ENCODE data around the gene GFPT2.

DNA sequence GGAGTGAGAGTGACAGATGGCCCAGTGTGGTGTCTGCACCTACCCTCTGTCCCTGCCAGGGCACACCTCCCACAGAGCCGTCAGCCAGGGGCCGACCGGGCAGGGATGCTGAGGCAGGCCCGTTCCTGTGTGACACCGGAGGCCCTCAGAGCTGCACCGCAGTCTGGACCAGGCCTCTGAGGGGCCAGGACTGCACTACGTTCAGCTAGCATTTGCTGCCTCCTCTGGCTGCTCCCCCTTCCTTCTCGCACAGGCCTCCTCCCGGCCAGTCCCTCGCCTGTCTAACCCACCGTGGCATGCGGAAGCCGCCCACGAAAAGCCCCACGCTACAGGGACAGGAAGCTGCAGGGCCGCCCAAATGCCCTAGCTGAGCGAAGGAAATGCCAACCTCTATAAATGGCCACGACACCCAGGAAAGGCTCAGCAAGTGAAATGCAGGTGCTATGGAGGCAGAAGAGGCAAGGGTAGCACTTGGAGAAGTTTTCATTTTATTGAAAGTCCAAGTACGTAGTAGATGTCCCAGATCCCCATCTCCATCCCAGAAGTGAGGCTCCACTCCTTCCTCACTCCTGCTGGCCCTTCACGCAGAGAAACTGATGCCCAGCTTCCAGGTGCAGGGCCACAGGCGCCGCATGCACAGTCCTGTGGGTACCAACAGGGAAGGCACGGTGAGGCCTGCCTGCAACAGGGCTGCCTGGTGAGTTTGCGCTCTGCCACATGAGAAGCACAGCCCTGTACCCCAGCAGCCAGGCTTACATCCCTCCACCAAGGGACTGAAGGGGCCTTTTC lies 99.9 kb downstream of the GFPT2 start:
- TF ChIP-seq, protein P1, sequence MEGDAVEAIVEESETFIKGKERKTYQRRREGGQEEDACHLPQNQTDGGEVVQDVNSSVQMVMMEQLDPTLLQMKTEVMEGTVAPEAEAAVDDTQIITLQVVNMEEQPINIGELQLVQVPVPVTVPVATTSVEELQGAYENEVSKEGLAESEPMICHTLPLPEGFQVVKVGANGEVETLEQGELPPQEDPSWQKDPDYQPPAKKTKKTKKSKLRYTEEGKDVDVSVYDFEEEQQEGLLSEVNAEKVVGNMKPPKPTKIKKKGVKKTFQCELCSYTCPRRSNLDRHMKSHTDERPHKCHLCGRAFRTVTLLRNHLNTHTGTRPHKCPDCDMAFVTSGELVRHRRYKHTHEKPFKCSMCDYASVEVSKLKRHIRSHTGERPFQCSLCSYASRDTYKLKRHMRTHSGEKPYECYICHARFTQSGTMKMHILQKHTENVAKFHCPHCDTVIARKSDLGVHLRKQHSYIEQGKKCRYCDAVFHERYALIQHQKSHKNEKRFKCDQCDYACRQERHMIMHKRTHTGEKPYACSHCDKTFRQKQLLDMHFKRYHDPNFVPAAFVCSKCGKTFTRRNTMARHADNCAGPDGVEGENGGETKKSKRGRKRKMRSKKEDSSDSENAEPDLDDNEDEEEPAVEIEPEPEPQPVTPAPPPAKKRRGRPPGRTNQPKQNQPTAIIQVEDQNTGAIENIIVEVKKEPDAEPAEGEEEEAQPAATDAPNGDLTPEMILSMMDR (IDR thresholded peaks at IDR 0.05 in 4 of 5, conservative IDR thresholded peaks at IDR 0.05 in 1 of 5) = no peak
- no peak for TF ChIP-seq POLR2A (IDR thresholded peaks at IDR 0.05)

Measured in gastrocnemius medialis (tissue), 4 donors.